WI38 (cell line): ENCODE measurements around the gene CCDC33.

ENCODE experiments used
- H3K4me3 ChIP-seq: 2 replicates; pipeline ENCODE4 v1.5.1; 2011; ENCODE audit warnings: low read depth, mild to moderate bottlenecking, control low read depth, low read length
- TF ChIP-seq, protein P1 (sequence below): IDR thresholded peaks from 2 replicates; pipeline ENCODE4 v1.5.1; 2012; ENCODE audit warnings: low read depth, mild to moderate bottlenecking, control low read depth, low read length

The CCDC33 gene

GRCh38 chr15:74222240-74223119 lies 13.6 kb upstream of the CCDC33 start:
- no peak overlapping the region for H3K4me3 ChIP-seq
- TF ChIP-seq, protein P1, sequence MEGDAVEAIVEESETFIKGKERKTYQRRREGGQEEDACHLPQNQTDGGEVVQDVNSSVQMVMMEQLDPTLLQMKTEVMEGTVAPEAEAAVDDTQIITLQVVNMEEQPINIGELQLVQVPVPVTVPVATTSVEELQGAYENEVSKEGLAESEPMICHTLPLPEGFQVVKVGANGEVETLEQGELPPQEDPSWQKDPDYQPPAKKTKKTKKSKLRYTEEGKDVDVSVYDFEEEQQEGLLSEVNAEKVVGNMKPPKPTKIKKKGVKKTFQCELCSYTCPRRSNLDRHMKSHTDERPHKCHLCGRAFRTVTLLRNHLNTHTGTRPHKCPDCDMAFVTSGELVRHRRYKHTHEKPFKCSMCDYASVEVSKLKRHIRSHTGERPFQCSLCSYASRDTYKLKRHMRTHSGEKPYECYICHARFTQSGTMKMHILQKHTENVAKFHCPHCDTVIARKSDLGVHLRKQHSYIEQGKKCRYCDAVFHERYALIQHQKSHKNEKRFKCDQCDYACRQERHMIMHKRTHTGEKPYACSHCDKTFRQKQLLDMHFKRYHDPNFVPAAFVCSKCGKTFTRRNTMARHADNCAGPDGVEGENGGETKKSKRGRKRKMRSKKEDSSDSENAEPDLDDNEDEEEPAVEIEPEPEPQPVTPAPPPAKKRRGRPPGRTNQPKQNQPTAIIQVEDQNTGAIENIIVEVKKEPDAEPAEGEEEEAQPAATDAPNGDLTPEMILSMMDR: no peak

DNA sequence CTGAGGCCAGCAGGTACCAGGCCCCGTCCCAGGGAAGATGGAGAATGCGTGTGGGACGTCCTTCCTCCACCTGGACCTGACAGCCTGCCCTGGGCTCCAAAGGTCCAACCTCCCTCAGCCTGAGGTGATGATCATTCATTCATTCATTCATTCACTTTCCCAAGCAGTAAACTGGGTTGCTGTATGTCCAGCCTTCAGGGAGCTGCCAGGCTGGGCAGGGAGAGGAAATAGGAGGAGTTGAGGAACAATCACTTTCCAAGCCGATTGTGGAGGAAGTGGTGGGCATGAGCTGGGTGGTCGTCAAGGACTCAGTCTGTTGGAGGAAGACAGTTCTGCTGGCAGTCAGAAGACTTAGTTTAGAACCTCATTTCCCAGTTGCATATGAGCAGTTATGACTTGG lies 10.2 kb upstream of the CCDC33 start:
- TF ChIP-seq, protein P1: no peak
- H3K4me3 ChIP-seq: no peak overlapping the region

DNA sequence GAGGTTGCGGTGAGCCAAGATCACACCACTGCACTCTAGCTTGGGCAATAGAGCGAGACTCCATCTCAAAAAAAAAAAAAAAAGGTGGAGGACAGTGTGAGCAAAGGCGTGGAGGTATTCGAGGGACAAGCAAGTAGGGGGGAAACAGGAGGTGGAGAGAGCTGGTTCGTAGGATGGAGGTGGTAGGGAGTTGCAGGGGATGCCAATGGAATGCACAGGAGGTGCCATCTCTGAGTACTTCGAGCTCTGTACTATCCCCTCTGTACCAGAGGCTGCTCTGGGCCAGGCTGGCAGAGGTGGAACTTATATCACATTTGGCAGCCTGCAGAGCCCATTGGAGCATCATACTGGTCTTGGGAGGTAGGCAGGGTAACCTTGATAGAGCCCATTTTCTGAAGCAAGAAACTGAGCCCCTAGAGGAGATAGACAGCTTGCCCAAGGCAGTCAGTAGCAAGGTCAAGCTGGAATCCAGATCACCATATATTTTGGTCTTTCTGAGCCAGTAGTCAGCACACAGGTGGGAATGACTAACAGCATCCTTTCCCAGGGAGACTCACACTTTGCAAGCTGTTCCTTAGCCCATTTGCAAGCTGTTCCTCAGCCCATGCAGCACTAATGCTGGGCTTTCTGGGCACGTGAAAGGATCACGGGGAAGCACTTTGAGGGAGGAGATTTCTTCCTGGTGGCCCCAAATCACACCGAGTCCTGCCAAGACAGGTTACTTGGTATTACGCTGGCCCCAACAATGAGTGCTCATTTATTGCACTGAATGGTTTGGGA lies 9.2 kb upstream of the CCDC33 start:
- H3K4me3 ChIP-seq: no peak overlapping the region
- TF ChIP-seq, protein P1: no peak

GRCh38 chr15:74227968-74228722 lies 8.0 kb upstream of the CCDC33 start:
- TF ChIP-seq, protein P1: no peak

GRCh38 chr15:74228723-74229081 lies 7.4 kb upstream of the CCDC33 start:
- no peak overlapping the region for H3K4me3 ChIP-seq
- TF ChIP-seq, protein P1: no peak

More at GRCh38 chr15:74227968-74228722, 8.0 kb upstream of the CCDC33 start:
- H3K4me3 ChIP-seq: no peak overlapping the region

DNA sequence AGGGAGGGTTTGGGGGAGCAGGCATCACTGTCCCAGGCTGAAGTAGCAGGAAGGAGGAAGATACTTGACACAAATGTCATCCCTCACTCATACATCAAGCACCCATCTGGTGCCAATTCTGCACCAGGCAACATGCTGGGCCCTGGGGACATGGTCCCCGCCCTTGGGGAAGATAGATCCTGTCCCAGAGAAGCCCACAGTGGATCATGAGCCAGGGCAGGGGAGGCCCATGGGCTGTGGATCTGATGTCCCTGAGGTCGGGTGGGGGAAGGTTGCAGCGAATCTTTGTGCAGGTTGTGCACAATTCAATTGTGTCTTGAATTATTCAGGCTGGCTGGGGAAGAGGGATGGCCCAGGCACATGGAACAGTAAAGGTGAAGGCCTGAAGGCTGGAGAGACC lies 6.4 kb upstream of the CCDC33 start:
- H3K4me3 ChIP-seq: no peak overlapping the region
- TF ChIP-seq, protein P1: no peak
